Right lobe of liver (tissue), 4 donors: ENCODE data around the gene KLK13.

Experiments used
- POLR2A ChIP-seq: fragments of 450-650 bp; IDR thresholded peaks from one replicate; pipeline ENCODE4 v1.6.1; 2017; ENCODE audit warnings: antibody characterized with exemption, mild to moderate bottlenecking
- TF ChIP-seq, protein P1 (sequence below), 4 donors: fragments of 200-600 bp in 3 of 4; fragments of 450-650 bp in 1 of 4; IDR thresholded peaks; one replicate each; pipeline versions ENCODE4 v1.5.1 to v1.8.0; 2016 to 2022; ENCODE audit warnings: antibody characterized with exemption in 4 of 4, mild to moderate bottlenecking in 2 of 4
- donor health status: DM: no; HTN: no; CAD: no.
- donor health status: DM: no; HTN: no; CAD: no.
- donor health status: DM: no; HTN: yes; CAD: no.

GRCh38 chr19:51019544-51019925 is 45.4 kb downstream of the KLK13 start, which contains the start of gene KLK10:
- TF ChIP-seq, protein P1, sequence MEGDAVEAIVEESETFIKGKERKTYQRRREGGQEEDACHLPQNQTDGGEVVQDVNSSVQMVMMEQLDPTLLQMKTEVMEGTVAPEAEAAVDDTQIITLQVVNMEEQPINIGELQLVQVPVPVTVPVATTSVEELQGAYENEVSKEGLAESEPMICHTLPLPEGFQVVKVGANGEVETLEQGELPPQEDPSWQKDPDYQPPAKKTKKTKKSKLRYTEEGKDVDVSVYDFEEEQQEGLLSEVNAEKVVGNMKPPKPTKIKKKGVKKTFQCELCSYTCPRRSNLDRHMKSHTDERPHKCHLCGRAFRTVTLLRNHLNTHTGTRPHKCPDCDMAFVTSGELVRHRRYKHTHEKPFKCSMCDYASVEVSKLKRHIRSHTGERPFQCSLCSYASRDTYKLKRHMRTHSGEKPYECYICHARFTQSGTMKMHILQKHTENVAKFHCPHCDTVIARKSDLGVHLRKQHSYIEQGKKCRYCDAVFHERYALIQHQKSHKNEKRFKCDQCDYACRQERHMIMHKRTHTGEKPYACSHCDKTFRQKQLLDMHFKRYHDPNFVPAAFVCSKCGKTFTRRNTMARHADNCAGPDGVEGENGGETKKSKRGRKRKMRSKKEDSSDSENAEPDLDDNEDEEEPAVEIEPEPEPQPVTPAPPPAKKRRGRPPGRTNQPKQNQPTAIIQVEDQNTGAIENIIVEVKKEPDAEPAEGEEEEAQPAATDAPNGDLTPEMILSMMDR (IDR thresholded peaks at IDR 0.05), result no peak
- no peak for TF ChIP-seq POLR2A
